ENCODE data around the gene FANCG.

FANCG gene

GRCh38 chr9:35107297-35108290, 27.9 kb upstream of the FANCG start:
- TF ChIP-seq CTCF (conservative IDR thresholded peaks at IDR 0.05; ENCODE audit: low read depth, low read length): no peak
- DNase-seq (ENCODE audit: low read depth): no peak
- no peak overlapping the region for H3K4me3 ChIP-seq (ENCODE audit: low read depth, low read length)

- H3K4me3 ChIP-seq (ENCODE audit: low read depth, low read length): no peak overlapping the region
- no peak for TF ChIP-seq CTCF (conservative IDR thresholded peaks at IDR 0.05; ENCODE audit: low read depth, low read length)
- DNase-seq (ENCODE audit: low read depth): no peak
Measured at GRCh38 chr9:35106343-35106730, 26.6 kb upstream of the FANCG start.

- H3K4me3 ChIP-seq (ENCODE audit: low read depth, low read length): no peak overlapping the region
- no peak for TF ChIP-seq CTCF (conservative IDR thresholded peaks at IDR 0.05; ENCODE audit: low read depth, low read length)
- DNase-seq (ENCODE audit: low read depth): no peak
Measured at GRCh38 chr9:35105571-35106342, 26.0 kb upstream of the FANCG start.

GRCh38 chr9:35105126-35105525, 25.4 kb upstream of the FANCG start:
- no peak for TF ChIP-seq CTCF (conservative IDR thresholded peaks at IDR 0.05; ENCODE audit: low read depth, low read length)
- H3K4me3 ChIP-seq (ENCODE audit: low read depth, low read length): no peak overlapping the region
- no peak for DNase-seq (ENCODE audit: low read depth)

GRCh38 chr9:35104586-35104985, 24.8 kb upstream of the FANCG start:
- DNase-seq (ENCODE audit: low read depth): no peak
- TF ChIP-seq CTCF (conservative IDR thresholded peaks at IDR 0.05; ENCODE audit: low read depth, low read length): no peak
- no peak overlapping the region for H3K4me3 ChIP-seq (ENCODE audit: low read depth, low read length)

- no peak for TF ChIP-seq CTCF (conservative IDR thresholded peaks at IDR 0.05; ENCODE audit: low read depth, low read length)
- peak overlapping the region; percentile 70 for H3K4me3 ChIP-seq (ENCODE audit: low read depth, low read length)
Measured at GRCh38 chr9:35103660-35104191, 24.0 kb upstream of the FANCG start.

More at GRCh38 chr9:35103660-35104191, 24.0 kb upstream of the FANCG start:
- DNase-seq (ENCODE audit: low read depth): no peak
